Embryonic facial prominence (tissue), 1 donor: ENCODE measurements around the gene ETV2.
"Not testable (repeated sequence)": the region's sequence is repeated elsewhere in the genome, so short reads cannot be mapped to it uniquely, and the experiment has no call there.

Source experiments
- DNase-seq: peaks from one replicate; pipeline ENCODE4 v3.0.0-alpha.2; 2016; ENCODE audit errors: extremely low spot score

The ETV2 gene, protein sequence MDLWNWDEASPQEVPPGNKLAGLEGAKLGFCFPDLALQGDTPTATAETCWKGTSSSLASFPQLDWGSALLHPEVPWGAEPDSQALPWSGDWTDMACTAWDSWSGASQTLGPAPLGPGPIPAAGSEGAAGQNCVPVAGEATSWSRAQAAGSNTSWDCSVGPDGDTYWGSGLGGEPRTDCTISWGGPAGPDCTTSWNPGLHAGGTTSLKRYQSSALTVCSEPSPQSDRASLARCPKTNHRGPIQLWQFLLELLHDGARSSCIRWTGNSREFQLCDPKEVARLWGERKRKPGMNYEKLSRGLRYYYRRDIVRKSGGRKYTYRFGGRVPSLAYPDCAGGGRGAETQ

DNA sequence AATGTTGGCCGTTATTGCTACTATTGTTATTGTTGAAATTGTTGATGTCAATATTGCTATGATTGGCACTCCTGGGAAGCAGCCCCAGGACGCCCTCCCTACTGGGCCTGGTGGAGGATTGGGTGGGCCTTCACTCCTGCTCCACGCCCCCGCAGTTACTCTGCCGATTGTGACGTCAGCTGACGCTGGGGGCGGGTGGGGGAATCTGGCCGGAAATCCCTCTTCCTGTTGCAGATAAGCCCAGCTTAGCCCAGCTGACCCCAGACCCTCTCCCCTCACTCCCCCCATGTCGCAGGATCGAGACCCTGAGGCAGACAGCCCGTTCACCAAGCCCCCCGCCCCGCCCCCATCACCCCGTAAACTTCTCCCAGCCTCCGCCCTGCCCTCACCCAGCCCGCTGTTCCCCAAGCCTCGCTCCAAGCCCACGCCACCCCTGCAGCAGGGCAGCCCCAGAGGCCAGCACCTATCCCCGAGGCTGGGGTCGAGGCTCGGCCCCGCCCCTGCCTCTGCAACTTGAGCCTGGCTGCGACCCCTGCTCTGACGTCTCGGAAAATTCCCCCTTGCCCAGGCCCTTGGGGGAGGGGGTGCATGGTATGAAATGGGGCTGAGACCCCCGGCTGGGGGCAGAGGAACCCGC is at the start of gene ETV2:
TSS of gene ETV2 (plus strand) at position 231 of the 637 bp plus-strand sequence. CDS start 716 bp downstream, outside the sequence.
- DNase-seq, result no peak

DNA sequence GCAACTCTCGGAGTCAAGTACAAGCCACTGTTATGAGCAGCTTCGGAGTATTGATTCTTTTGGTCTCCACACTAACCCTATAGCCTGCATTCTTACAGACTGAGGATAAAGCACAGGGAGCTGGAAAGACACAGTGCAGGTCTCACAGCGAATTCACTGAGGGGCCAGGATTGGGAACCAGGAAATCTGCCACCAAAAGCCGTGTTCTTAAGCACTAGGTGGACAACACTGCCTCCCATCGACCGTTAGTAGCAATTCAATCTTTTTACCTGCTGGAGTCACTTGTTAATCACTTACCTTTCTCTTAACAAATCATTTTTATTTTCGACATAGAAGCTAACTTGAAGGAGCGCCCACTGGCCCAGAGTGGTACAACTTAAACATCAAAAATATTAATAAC is 49.3 kb upstream of the ETV2 start:
- no peak for DNase-seq

DNA sequence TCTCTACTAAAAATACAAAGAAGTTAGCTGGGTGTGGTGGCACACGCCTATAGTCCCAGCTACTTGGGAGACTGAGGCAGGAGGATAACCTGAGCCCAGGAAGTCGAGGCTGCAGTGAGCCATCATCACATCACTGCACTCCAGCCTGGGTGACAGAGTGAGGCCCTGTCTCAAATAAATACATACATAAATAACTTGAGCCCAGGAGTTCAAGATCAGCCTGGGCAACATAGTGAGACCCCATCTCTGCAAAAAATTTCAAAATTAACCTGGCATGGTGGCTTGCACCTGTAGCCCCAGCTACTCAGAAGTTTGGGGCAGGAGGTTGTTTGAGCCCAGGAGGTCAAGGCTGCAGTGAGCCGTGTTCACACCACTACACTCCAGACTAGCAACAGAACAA is 46.5 kb upstream of the ETV2 start:
- not testable (repeated sequence) for DNase-seq

DNA sequence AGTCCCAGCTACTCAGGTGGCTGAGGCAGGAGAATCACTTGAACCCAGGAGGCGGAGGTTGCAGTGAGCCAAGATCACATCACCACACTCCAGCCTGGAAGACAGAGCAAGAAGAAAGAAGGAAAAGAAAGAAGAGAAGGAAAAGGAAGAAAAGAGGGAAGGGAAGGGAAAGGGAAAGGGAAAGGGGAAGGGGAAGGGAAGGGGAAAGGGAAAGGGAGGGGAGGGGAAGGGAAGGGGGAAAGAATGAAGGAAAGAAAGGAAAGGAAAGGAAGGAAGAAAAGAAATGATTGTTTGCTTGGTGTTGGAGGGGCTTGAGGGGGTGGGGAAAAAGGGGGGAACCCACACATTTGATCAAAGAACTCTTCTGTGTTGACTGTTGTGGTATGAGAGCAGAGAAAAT is 45.6 kb upstream of the ETV2 start:
- no peak for DNase-seq

DNA sequence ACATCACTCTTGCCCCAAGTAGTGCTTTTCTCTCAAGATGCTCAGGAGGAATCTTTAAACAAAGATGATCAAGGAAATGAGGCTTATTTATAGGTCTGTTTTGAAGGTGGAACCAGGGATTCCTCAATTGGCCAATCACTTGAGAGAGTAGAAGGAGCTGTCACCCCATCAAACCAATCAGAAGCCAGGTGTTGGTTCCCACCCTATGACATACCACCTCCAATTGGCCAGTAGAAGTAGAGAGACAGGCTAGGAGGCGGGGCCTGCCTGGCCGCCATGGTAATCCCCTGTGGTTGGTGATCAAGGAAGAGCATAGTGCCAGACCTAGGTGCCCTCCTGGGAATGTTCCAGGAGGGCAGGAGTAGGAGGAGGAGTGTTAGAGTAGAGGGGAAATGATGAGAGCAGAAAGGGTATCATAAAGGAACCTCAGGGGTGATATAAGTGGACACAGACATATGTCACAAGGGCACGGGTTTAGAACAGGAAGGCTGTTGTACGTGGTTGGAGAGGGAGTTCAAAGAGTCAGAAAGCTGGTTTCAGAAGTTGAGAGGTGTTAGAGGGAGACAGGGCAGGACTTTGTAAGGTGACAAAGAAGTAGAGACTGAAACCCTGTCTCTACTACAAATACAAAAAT is 45.1 kb upstream of the ETV2 start:
- no peak for DNase-seq

DNA sequence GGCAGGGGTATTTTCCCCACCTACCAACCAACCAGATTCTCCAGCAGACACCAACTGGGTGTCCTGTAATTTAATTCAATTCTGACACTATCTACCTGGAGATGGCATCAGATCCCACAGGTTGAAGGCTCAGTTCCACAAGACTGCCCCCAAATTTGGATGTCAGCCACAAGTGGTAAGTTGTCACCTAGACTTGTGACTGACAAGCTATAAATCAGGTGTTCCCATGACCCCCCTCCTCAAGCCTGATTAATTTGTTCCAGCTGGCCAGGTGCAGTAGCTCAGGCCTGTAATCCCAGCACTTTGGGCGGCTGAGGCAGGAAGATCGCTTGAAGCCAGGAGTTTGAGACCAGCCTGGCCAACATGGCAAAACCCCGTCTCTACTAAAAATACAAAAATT is 39.6 kb upstream of the ETV2 start:
- no peak for DNase-seq

DNA sequence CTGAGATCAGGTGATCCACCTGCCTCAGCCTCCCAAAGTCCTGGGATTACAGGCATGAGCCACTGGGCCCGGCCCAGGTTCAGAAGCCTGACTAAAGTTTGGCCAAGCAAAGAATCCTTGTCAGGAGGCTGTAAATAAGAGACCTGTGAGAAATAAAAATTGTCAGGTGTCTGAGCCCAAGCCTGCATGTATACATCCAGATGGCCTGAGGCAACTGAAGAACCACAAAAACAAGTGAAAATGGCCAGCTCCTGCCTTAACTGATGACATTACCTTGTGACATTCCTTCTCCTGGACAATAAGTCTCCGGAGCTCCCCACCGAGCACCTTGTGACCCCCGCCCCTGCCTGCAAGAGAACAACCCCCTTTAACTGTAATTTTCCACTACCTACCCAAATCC is 37.1 kb upstream of the ETV2 start:
- DNase-seq, result not testable (repeated sequence)

DNA sequence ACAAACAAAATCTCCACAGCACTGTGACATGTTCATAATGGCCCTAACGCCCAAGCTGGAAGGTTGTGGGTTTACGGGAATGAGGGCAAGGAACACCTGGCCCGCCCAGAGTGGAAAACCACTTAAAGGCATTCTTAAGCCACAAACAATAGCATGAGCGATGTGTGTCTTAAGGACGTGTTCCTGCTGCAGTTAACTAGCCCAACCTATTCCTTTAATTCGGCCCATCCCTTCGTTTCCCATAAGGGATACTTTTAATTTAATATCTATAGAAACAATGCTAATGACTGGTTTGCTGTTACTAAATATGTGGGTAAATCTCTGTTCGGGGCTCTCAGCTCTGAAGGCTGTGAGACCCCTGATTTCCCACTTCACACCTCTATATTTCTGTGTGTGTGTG is 34.4 kb upstream of the ETV2 start:
- not testable (repeated sequence) for DNase-seq

DNA sequence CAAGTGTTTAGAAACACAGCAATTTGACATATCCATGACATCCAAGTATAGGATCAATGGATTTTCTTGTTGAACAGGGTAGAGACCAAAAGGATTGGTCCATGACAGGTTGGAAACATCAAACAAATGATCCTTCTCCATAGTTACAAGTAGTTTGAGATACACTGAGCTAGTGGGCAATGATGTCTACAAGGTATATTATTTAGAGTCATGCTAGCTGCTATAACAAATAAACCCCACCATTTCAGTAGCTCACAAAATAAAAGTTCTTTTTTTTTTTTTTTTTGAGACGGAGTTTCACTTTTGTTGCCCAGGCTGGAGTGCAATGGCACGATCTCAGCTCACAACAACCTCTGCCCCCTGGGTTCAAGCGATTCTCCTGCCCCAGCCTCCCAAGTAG is 33.9 kb upstream of the ETV2 start:
- DNase-seq, result no peak

DNA sequence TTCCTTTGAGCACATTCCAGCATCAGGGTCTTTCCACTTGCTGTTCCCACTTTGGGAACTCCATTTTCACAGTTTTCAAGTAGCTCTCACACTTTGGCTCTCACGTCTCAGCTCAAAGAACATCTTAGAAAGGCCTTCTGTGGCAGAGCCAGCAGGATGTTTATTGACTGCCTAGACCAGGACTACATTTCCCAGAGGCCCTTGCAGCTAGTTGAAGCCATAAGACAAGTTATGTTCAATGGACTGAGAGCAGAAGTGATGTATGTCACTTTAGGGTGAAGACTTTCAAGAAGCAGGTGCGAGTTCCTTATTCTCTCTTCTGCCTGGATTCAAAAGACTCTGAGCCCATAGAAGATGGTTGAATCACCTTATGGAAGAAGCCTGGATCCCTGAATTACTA is 33.3 kb upstream of the ETV2 start:
- DNase-seq, result no peak

DNA sequence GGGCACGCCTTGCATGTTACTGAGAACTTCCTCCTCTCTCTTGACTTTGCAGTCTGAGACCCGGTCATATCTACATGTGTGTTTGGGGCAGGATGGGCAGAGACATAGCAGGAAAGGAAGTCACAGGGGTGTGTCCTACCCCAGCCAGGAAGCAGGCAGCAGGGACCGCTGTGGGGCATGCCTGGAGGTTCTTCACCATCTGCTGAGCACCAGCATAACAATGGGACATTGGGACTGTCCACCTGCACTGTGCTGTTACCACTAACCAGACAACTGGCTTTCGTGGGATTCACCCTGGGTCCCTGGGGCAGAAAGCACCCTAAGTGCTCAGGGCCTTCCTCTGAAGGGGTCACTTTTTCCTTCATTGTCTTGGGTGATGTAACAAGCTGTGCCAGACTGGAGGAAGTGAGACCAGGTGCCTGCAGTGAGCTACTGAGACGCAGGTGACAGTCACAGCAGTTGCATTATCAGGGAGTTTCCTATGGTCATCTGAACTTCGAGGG is 31.6 kb upstream of the ETV2 start:
- no peak for DNase-seq

DNA sequence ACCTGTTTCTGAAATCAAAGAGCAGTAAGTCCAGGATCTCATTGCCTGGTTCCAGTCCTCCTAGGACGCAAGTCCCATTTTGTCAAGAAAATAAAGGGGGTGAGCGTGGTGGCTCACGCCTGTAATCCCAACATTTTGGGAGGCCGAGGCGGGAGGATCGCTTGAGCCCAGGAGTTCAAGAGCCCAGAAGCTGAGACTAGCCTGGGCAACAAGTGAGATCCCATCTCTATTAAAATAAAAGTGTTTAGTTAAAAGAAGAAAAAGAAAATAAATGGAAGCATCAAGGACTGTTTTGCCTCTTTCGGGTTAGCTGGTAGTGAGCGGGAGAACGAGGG is 29.4 kb upstream of the ETV2 start:
- no peak for DNase-seq

DNA sequence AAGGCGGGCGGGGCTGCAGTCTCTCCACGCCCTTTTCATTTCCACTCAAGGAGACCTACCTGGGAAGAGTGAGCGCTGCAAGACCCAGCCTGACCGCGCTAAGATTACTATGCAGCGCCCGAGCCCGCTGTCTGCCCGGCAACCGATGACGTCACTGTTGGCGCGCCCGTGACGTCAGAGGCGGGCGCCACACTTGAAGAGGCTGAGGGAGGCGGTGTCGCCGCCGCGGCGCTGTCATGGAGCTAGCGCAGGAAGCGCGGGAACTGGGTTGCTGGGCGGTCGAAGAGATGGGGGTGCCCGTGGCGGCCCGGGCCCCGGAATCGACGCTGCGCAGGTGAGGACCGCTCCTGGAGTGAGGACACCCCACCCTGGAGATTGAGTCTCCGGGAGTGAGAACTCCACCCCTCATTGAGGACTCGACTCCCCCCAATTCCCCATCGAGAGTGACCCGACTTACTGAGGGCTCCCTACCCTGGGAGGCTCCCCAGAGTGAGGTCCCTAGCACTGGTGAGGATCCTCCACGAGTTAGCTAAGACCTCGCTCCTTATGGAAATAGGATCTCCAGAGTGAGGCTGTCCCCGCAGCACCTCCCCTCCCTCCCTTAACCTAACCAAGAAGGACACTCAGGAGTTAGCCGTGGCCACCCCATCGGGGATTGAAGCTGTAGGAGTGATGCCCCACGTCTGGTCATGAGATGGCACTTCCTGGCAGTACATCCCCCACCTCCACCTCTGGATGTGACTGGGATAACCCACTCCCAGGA is 28.8 kb upstream of the ETV2 start, which contains the start of gene HAUS5:
TSS of gene HAUS5 (plus strand) at position 177 of the 763 bp plus-strand sequence. CDS start at position 237, 60 bp downstream.
- peak; percentile 85 for DNase-seq

DNA sequence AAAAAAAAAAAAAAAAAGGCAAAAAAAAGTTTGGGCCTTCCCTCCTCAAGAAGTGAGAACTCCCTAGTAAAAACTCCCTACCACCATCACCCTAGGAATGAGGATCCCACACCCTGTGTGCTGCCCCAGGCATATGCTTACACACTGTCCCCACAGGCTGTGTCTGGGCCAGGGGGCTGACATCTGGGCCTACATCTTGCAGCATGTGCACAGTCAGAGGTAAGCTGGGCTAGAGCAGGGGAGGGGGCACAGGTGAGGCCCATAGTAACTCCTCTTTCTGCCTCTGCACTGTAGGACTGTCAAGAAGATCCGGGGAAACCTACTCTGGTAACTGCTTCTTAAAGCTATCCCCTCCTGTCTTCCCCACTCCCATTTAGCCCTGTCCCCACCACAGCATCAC is 28.0 kb upstream of the ETV2 start:
- DNase-seq, result no peak

DNA sequence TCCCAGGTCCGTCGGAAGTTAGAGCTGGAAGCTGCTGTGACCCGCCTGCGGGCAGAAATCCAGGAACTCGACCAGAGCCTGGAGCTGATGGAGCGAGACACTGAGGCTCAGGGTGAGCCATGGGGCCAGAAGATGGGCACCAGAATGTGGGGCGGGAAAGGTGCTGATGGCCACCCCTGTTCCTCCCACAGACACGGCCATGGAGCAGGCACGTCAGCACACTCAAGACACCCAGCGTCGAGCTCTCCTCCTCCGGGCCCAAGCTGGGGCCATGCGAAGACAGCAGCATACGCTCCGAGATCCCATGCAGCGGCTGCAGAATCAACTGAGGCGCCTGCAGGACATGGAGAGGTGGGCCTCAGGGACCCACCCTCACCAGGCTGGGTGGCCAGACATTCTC is 26.5 kb upstream of the ETV2 start:
- DNase-seq, result no peak

DNA sequence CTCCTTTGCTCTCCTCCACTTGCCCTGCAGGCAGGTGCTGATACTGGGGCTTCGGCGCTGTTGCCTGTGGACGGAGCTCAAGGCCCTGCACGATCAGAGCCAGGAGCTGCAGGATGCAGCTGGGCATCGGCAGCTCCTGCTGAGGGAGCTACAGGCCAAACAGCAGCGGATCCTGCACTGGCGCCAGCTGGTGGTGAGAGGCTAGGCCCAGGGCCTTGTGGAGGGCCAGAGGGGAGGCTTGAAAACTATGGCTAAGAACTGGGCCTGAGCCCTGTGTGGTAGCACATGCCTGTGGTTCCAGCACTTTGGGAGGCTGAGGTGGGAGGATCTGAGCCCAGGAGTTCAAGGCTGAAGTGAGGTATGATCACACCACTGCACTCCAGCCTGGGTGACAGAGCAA is 22.7 kb upstream of the ETV2 start:
- DNase-seq, result no peak

DNA sequence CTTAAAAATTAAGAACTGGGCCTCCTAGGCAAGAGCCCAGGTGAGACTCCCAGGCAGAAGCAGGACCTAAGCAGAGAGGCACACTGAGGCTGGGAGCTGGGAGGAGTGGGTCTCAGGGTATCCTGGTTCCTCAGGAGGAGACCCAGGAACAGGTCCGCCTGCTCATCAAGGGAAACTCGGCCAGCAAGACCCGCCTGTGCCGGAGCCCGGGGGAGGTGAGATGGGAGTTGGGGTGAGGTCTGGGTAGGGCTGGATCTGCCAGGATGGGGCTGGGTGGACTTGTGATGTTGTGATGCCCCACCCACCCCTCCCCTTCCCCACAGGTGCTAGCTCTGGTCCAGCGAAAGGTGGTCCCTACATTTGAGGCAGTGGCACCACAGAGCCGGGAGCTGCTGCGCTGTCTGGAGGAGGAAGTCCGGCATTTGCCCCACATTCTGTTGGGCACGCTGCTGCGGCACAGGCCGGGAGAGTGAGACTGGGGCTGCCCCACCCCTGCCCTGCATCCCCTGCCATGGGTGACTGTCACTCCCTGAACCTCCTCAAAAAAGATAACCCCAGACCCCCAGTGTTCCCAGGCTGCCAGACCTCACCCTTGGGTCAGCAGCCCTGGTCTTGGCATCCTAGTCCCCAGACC is 22.1 kb upstream of the ETV2 start:
- DNase-seq, result no peak

DNA sequence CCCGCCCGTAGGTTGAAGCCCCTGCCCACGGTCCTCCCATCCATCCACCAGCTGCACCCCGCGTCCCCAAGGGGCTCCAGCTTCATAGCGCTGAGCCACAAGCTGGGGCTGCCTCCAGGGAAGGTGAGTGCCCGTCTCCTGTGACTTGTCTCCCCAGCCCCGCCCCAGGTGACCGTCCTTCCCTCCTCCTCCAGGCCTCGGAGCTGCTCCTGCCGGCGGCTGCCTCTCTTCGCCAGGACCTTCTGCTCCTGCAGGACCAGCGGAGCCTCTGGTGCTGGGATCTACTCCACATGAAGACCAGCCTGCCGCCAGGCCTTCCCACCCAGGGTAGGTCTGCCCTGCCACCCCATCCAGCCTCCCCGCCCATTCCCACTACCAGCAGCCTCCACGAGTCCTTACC is 21.5 kb upstream of the ETV2 start:
- no peak for DNase-seq

DNA sequence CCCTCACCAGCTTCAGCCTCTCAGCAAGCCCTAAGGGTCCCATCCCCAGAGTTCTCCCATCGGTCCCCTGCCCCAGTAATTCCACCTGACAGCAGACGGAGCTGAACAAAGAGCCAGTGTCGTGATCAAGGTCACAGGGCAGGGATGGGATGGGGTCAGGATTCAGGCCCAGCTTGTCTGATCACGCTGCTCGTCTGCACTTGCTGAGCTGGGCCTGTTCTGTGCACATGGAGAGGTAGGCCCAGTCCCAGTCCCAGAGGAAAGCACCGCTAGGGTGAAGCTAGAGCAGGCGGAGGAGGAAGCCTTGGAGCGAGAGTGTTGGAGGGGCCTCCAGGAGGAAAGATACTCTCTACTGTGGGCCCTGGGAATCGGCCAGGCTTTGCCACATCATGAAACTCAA is 19.8 kb upstream of the ETV2 start:
- DNase-seq, result no peak

DNA sequence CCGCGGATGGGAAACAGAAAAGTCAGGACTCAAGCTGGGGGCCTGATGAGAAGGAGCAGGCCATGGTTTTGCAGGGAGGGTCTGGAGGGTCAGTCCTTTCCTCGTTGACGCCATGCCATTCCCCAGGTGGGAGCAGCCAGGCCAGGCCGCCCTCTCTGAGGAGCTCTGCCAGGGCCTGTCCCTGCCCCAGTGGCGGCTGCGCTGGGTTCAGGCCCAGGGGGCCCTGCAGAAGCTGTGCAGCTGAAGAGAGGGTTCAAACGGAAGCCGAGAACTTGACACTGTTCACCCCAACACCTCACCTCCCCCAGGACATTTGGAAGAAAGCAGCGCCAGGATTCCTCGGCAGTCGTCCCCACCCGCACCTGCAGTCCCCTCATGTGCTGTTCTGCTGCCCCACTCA is 18.8 kb upstream of the ETV2 start:
- DNase-seq, result no peak

DNA sequence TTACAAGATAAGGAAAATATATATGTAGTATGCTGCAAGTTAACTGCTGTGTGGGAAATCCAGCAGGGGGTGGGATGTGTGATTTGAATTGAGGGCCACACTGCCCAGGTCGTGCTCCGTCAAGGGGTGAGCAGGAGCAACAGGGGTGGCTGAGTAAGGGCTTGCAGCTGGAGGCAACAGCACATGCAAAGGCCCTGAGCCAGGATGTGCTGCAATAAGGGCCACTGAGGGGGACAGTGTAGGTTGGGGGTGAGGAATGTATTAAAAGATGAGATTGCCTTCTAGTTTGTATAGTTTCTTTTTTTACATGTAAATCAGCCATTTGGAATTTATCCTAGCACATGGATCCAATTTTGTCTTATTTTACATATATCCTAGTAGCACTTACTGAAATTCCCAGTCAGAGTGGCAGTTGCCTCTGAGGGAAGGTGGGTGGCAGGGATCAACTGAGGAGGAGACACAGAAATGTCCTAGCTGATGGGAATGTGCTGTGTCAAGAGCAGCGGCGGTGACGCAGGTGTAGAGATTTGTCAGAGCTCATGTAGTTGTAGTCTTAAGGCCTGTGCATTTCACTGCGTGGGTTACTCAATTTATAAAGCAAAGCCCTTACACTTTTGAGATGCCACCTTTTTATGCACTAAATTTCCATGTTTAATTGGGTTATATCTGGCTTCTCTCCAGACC is 18.1 kb upstream of the ETV2 start:
- DNase-seq, result no peak
